GM12878 (cell line): ENCODE data around the gene CPNE5. TPM values are rescaled to one million over a fixed set of nuclear protein-coding genes. Genes with fewer than 3 reads are reported as not detected.
A peak's percentile ranks its signal among the peaks of the same experiment; 100 is the strongest.

Experiments
- CBX5 ChIP-seq: sonication (generic); IDR thresholded peaks from 2 replicates; pipeline ENCODE4 v1.6.1; 2016; ENCODE audit warnings: low read depth, moderate library complexity, mild to moderate bottlenecking, inconsistent platforms
- GATAD2B ChIP-seq: fragments of 450-650 bp; conservative IDR thresholded peaks from 2 replicates; pipeline ENCODE4 v1.6.1; 2017; ENCODE audit warnings: low read depth, mild to moderate bottlenecking, moderate library complexity
- HDAC6 ChIP-seq: fragments of 200-600 bp; sonication (generic); IDR thresholded peaks from one replicate; pipeline ENCODE4 v1.8.0; 2017; ENCODE audit warnings: antibody characterized with exemption; ENCODE audit not compliant: unreplicated experiment
- MYB ChIP-seq: fragments of 150-350 bp; IDR thresholded peaks from 2 replicates; pipeline ENCODE4 v1.6.1; 2014; ENCODE audit warnings: mild to moderate bottlenecking, low read depth, low read length, borderline replicate concordance
- NR2C1 ChIP-seq: fragments of 450-650 bp; IDR thresholded peaks from 2 replicates; pipeline ENCODE4 v1.6.1; 2017; ENCODE audit warnings: antibody characterized with exemption, mild to moderate bottlenecking, moderate library complexity
- PML ChIP-seq: IDR thresholded peaks from 2 replicates; pipeline ENCODE4 v1.6.1; 2012; ENCODE audit warnings: low read length, inconsistent platforms
- SMAD1 ChIP-seq: fragments of 450-650 bp; IDR thresholded peaks from 2 replicates; pipeline ENCODE4 v1.6.1; 2018; ENCODE audit warnings: mild to moderate bottlenecking, low read depth; ENCODE audit not compliant: partially characterized antibody
- SPI1 ChIP-seq: IDR thresholded peaks from 2 replicates; pipeline ENCODE4 v1.6.1; 2011; ENCODE audit warnings: low read depth, mild to moderate bottlenecking, low read length, moderate library complexity, borderline replicate concordance; ENCODE audit not compliant: insufficient read depth
- SREBF2 ChIP-seq: IDR thresholded peaks from 2 replicates; pipeline ENCODE4 v1.6.1; 2012; ENCODE audit warnings: mild to moderate bottlenecking, low read length
- TBL1XR1 ChIP-seq: IDR thresholded peaks from 2 replicates; pipeline ENCODE4 v1.6.1; 2012; ENCODE audit warnings: low read depth, low read length, improper control_type of control experiment
- ZBED1 ChIP-seq: IDR thresholded peaks from 2 replicates; pipeline ENCODE4 v1.6.1; 2016; ENCODE audit warnings: borderline replicate concordance
- ZNF384 ChIP-seq: IDR thresholded peaks from 2 replicates; pipeline ENCODE4 v1.6.1; 2012; ENCODE audit warnings: low read depth, mild to moderate bottlenecking, low read length, improper control_type of control experiment, borderline replicate concordance
- ZSCAN29 ChIP-seq: fragments of 450-650 bp; IDR thresholded peaks from 2 replicates; pipeline ENCODE4 v1.6.1; 2017; ENCODE audit warnings: mild to moderate bottlenecking, moderate library complexity
- polyA plus RNA-seq, 11 experiments: library from polyadenylated mRNA; depleted of rRNA in 4 of 11; unstranded in 6 of 11; stranded (reverse) in 5 of 11; fragments of >200 nt; fragmentation: Nextera tagmentation in 4 of 11; fragmentation: Illumina TruSeq in 1 of 11; extraction: Ambion mirVana in 4 of 11; extraction: Trizol in 1 of 11; gene quantifications; 1 replicate in 1 of 11; 2 replicates in 10 of 11; pipeline versions ENCODE4 v1.2.1 to v1.2.3, GENCODE V29; 2011 to 2016; ENCODE audit warnings: inconsistent platforms in 2 of 11, missing spikeins in 2 of 11, low read depth in 1 of 11
- total RNA-seq, 4 experiments: library from RNA; depleted of rRNA in 3 of 4; stranded (reverse); fragments of >200 nt in 3 of 4; fragmentation: Illumina TruSeq in 1 of 4; extraction: Trizol in 1 of 4; gene quantifications; 2 replicates each; pipeline versions ENCODE4 v1.2.1 to v1.2.3, GENCODE V29; 2013 to 2021
- TF ChIP-seq, protein P1 (sequence below): fragments of 450-650 bp; formaldehyde crosslinking; IDR thresholded peaks from 2 replicates; pipeline ENCODE4 v1.4.0; 2022; ENCODE audit warnings: mild to moderate bottlenecking, moderate library complexity
- TF ChIP-seq, protein P2 (sequence below): IDR thresholded peaks from 2 replicates; pipeline ENCODE4 v1.6.1; 2012; ENCODE audit warnings: mild to moderate bottlenecking, low read depth, low read length
- TF ChIP-seq, protein P3 (sequence below): fragments of 450-650 bp; IDR thresholded peaks from 2 replicates; pipeline ENCODE4 v1.6.1; 2016; ENCODE audit warnings: mild to moderate bottlenecking
- TF ChIP-seq, protein P4 (sequence below): fragments of 450-650 bp; IDR thresholded peaks from 2 replicates; pipeline ENCODE4 v1.6.1; 2016; ENCODE audit warnings: mild to moderate bottlenecking
- TF ChIP-seq, protein P5 (sequence below): IDR thresholded peaks from 2 replicates; pipeline ENCODE4 v1.6.1; 2011; ENCODE audit warnings: low read depth, low read length, improper control_type of control experiment, borderline replicate concordance

CPNE5 gene
- total and polyA plus RNA-seq, 10 of the 15 experiments (the other 5 are each of a cell fraction or from before 2014, with no cell fraction given): 2.4 to 39.1 (median 18.2) TPM

- TF ChIP-seq ZNF384 (no peak), SMAD1 (no peak), SREBF2 (0 out of 2 replicates have a peak, but pooled peaks have one; percentile 59), GATAD2B (peak; percentile 85), ZSCAN29 (no peak), PML (no peak; the same call in 1 of the 2 replicates), NR2C1 (peak; percentile 98), ZBED1 (peak; percentile 96; the same call in 1 of the 2 replicates), HDAC6 (no peak), TBL1XR1 (peak; percentile 79), CBX5 (0 out of 2 replicates have a peak, but pooled peaks have one; percentile 25), SPI1 (peak; percentile 39), MYB (no peak)
- TF ChIP-seq, protein P1, sequence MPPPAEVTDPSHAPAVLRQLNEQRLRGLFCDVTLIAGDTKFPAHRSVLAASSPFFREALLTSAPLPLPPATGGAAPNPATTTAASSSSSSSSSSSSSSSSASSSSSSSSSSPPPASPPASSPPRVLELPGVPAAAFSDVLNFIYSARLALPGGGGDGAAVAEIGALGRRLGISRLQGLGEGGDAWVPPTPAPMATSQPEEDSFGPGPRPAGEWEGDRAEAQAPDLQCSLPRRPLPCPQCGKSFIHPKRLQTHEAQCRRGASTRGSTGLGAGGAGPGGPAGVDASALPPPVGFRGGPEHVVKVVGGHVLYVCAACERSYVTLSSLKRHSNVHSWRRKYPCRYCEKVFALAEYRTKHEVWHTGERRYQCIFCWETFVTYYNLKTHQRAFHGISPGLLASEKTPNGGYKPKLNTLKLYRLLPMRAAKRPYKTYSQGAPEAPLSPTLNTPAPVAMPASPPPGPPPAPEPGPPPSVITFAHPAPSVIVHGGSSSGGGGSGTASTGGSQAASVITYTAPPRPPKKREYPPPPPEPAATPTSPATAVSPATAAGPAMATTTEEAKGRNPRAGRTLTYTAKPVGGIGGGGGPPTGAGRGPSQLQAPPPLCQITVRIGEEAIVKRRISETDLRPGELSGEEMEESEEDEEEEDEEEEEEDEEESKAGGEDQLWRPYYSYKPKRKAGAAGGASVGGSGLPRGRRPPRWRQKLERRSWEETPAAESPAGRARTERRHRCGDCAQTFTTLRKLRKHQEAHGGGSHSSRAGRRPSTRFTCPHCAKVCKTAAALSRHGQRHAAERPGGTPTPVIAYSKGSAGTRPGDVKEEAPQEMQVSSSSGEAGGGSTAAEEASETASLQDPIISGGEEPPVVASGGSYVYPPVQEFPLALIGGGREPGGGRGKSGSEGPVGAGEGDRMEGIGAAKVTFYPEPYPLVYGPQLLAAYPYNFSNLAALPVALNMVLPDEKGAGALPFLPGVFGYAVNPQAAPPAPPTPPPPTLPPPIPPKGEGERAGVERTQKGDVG (CRISPR knock-in tag): no peak
- TF ChIP-seq, protein P2, sequence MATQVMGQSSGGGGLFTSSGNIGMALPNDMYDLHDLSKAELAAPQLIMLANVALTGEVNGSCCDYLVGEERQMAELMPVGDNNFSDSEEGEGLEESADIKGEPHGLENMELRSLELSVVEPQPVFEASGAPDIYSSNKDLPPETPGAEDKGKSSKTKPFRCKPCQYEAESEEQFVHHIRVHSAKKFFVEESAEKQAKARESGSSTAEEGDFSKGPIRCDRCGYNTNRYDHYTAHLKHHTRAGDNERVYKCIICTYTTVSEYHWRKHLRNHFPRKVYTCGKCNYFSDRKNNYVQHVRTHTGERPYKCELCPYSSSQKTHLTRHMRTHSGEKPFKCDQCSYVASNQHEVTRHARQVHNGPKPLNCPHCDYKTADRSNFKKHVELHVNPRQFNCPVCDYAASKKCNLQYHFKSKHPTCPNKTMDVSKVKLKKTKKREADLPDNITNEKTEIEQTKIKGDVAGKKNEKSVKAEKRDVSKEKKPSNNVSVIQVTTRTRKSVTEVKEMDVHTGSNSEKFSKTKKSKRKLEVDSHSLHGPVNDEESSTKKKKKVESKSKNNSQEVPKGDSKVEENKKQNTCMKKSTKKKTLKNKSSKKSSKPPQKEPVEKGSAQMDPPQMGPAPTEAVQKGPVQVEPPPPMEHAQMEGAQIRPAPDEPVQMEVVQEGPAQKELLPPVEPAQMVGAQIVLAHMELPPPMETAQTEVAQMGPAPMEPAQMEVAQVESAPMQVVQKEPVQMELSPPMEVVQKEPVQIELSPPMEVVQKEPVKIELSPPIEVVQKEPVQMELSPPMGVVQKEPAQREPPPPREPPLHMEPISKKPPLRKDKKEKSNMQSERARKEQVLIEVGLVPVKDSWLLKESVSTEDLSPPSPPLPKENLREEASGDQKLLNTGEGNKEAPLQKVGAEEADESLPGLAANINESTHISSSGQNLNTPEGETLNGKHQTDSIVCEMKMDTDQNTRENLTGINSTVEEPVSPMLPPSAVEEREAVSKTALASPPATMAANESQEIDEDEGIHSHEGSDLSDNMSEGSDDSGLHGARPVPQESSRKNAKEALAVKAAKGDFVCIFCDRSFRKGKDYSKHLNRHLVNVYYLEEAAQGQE: no peak
- TF ChIP-seq, protein P3, sequence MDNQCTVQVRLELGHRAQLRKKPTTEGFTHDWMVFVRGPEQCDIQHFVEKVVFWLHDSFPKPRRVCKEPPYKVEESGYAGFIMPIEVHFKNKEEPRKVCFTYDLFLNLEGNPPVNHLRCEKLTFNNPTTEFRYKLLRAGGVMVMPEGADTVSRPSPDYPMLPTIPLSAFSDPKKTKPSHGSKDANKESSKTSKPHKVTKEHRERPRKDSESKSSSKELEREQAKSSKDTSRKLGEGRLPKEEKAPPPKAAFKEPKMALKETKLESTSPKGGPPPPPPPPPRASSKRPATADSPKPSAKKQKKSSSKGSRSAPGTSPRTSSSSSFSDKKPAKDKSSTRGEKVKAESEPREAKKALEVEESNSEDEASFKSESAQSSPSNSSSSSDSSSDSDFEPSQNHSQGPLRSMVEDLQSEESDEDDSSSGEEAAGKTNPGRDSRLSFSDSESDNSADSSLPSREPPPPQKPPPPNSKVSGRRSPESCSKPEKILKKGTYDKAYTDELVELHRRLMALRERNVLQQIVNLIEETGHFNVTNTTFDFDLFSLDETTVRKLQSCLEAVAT: no peak
- TF ChIP-seq, protein P4, sequence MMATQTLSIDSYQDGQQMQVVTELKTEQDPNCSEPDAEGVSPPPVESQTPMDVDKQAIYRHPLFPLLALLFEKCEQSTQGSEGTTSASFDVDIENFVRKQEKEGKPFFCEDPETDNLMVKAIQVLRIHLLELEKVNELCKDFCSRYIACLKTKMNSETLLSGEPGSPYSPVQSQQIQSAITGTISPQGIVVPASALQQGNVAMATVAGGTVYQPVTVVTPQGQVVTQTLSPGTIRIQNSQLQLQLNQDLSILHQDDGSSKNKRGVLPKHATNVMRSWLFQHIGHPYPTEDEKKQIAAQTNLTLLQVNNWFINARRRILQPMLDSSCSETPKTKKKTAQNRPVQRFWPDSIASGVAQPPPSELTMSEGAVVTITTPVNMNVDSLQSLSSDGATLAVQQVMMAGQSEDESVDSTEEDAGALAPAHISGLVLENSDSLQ: peak; percentile 90
- TF ChIP-seq, protein P5, sequence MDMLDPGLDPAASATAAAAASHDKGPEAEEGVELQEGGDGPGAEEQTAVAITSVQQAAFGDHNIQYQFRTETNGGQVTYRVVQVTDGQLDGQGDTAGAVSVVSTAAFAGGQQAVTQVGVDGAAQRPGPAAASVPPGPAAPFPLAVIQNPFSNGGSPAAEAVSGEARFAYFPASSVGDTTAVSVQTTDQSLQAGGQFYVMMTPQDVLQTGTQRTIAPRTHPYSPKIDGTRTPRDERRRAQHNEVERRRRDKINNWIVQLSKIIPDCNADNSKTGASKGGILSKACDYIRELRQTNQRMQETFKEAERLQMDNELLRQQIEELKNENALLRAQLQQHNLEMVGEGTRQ: no peak
These were observed 46.5 kb upstream of the CPNE5 start, which contains the start of gene C6orf89 (continued) for GRCh38 chr6:36885461-36886401.
